Measurements from ENCODE around the gene SLC16A3. TPM values are rescaled to one million over a fixed set of nuclear protein-coding genes. Genes with fewer than 3 reads are reported as not detected.

SLC16A3 gene
- total and polyA plus RNA-seq, 10 of the 15 experiments (the other 5 are each of a cell fraction or from before 2014, with no cell fraction given): 0.10 to 46.5 (median 8.0) TPM

GRCh38 chr17:82228842-82229697 lies at the start of gene SLC16A3 (continued):
- TF ChIP-seq, protein P1, sequence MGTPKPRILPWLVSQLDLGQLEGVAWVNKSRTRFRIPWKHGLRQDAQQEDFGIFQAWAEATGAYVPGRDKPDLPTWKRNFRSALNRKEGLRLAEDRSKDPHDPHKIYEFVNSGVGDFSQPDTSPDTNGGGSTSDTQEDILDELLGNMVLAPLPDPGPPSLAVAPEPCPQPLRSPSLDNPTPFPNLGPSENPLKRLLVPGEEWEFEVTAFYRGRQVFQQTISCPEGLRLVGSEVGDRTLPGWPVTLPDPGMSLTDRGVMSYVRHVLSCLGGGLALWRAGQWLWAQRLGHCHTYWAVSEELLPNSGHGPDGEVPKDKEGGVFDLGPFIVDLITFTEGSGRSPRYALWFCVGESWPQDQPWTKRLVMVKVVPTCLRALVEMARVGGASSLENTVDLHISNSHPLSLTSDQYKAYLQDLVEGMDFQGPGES (IDR thresholded peaks at IDR 0.05): no peak
- TF ChIP-seq MEF2B (IDR thresholded peaks at IDR 0.05; ENCODE audit: partially characterized antibody, poor library complexity, severe bottlenecking) (no peak), CHD1 (IDR thresholded peaks at IDR 0.05; ENCODE audit: low read depth, low read length) (no peak), CUX1 (IDR thresholded peaks at IDR 0.05; ENCODE audit: insufficient replicate concordance, low read depth, low read length) (no peak), CEBPZ (IDR thresholded peaks at IDR 0.05; ENCODE audit: low read depth, low read length) (no peak), SIX5 (IDR thresholded peaks at IDR 0.05; ENCODE audit: low read depth, low read length, severe bottlenecking) (no peak), BCLAF1 (IDR thresholded peaks at IDR 0.05) (no peak), TBL1XR1 (IDR thresholded peaks at IDR 0.05; ENCODE audit: low read depth, low read length) (no peak), JUND (IDR thresholded peaks at IDR 0.05; ENCODE audit: low read depth, low read length) (no peak), GABPA (IDR thresholded peaks at IDR 0.05; ENCODE audit: low read depth) (no peak), MTA3 (IDR thresholded peaks at IDR 0.05; ENCODE audit: borderline replicate concordance, low read length) (no peak)
- TF ChIP-seq, protein P2, sequence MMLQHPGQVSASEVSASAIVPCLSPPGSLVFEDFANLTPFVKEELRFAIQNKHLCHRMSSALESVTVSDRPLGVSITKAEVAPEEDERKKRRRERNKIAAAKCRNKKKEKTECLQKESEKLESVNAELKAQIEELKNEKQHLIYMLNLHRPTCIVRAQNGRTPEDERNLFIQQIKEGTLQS (IDR thresholded peaks at IDR 0.05; ENCODE audit: borderline replicate concordance, extremely low read depth, low read depth, low read length): no peak
- TF ChIP-seq, protein P3, sequence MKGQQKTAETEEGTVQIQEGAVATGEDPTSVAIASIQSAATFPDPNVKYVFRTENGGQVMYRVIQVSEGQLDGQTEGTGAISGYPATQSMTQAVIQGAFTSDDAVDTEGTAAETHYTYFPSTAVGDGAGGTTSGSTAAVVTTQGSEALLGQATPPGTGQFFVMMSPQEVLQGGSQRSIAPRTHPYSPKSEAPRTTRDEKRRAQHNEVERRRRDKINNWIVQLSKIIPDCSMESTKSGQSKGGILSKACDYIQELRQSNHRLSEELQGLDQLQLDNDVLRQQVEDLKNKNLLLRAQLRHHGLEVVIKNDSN (IDR thresholded peaks at IDR 0.05; ENCODE audit: borderline replicate concordance, extremely low read length, insufficient read depth, low read depth, low read length): no peak
